ENCODE results near the gene TEDC1.

TEDC1 gene

GRCh38 chr14:105507247-105507646 lies 16.2 kb downstream of the TEDC1 start:
- no peak for TF ChIP-seq FOXM1 (IDR thresholded peaks at IDR 0.05; ENCODE audit: borderline replicate concordance, low read depth)
- no peak for TF ChIP-seq ZBTB7A (IDR thresholded peaks at IDR 0.05; ENCODE audit: low read depth)
- TF ChIP-seq, protein P1, sequence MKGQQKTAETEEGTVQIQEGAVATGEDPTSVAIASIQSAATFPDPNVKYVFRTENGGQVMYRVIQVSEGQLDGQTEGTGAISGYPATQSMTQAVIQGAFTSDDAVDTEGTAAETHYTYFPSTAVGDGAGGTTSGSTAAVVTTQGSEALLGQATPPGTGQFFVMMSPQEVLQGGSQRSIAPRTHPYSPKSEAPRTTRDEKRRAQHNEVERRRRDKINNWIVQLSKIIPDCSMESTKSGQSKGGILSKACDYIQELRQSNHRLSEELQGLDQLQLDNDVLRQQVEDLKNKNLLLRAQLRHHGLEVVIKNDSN (IDR thresholded peaks at IDR 0.05), result no peak
- no peak for TF ChIP-seq EGR1 (IDR thresholded peaks at IDR 0.05)
- no peak for TF ChIP-seq YY1 (IDR thresholded peaks at IDR 0.05; ENCODE audit: low read depth)
- TF ChIP-seq TEAD4 (IDR thresholded peaks at IDR 0.05), result no peak
- TF ChIP-seq RAD21 (IDR thresholded peaks at IDR 0.05; ENCODE audit: low read depth), result no peak
- no peak for TF ChIP-seq EP300 (IDR thresholded peaks at IDR 0.05; ENCODE audit: borderline replicate concordance)
- TF ChIP-seq MAX (IDR thresholded peaks at IDR 0.05), result no peak
- TF ChIP-seq TCF12 (IDR thresholded peaks at IDR 0.05; ENCODE audit: low read depth), result no peak
- TF ChIP-seq NFIC (IDR thresholded peaks at IDR 0.05), result no peak
- TF ChIP-seq CREB1 (IDR thresholded peaks at IDR 0.05; ENCODE audit: low read depth), result no peak

- no peak for TF ChIP-seq FOXM1 (IDR thresholded peaks at IDR 0.05; ENCODE audit: borderline replicate concordance, low read depth)
- TF ChIP-seq, protein P2, sequence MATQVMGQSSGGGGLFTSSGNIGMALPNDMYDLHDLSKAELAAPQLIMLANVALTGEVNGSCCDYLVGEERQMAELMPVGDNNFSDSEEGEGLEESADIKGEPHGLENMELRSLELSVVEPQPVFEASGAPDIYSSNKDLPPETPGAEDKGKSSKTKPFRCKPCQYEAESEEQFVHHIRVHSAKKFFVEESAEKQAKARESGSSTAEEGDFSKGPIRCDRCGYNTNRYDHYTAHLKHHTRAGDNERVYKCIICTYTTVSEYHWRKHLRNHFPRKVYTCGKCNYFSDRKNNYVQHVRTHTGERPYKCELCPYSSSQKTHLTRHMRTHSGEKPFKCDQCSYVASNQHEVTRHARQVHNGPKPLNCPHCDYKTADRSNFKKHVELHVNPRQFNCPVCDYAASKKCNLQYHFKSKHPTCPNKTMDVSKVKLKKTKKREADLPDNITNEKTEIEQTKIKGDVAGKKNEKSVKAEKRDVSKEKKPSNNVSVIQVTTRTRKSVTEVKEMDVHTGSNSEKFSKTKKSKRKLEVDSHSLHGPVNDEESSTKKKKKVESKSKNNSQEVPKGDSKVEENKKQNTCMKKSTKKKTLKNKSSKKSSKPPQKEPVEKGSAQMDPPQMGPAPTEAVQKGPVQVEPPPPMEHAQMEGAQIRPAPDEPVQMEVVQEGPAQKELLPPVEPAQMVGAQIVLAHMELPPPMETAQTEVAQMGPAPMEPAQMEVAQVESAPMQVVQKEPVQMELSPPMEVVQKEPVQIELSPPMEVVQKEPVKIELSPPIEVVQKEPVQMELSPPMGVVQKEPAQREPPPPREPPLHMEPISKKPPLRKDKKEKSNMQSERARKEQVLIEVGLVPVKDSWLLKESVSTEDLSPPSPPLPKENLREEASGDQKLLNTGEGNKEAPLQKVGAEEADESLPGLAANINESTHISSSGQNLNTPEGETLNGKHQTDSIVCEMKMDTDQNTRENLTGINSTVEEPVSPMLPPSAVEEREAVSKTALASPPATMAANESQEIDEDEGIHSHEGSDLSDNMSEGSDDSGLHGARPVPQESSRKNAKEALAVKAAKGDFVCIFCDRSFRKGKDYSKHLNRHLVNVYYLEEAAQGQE (IDR thresholded peaks at IDR 0.05; ENCODE audit: low read depth), result no peak
- no peak for TF ChIP-seq EGR1 (IDR thresholded peaks at IDR 0.05)
- TF ChIP-seq NFIC (IDR thresholded peaks at IDR 0.05), result no peak
- TF ChIP-seq TAF1 (IDR thresholded peaks at IDR 0.05; ENCODE audit: low read depth), result no peak
- TF ChIP-seq ZBTB7A (IDR thresholded peaks at IDR 0.05; ENCODE audit: low read depth), result no peak
- no peak for TF ChIP-seq EP300 (IDR thresholded peaks at IDR 0.05; ENCODE audit: borderline replicate concordance)
Observed at GRCh38 chr14:105508069-105508468, 17.0 kb downstream of the TEDC1 start.

DNA sequence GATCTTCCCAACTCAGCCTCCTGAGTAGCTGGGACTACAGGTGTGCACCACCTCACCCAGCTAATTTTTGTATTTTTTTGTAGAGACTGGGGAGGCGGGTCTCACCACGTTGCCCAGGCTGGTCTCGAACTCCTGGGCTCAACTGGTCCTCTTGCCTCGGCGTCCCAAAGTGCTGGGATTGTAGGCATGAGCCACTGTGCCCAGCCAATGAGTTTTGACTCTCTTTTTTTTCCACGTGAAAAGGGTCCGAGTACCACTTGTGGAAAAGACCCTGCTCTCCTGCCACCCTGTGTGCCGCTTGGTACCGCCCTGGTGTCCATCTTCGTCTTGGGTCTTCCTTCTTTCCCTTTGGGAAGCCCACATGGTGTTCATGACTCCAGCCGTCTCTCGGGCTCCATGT lies 17.6 kb downstream of the TEDC1 start:
- TF ChIP-seq FOXM1 (IDR thresholded peaks at IDR 0.05; ENCODE audit: borderline replicate concordance, low read depth) (no peak), RAD21 (IDR thresholded peaks at IDR 0.05; ENCODE audit: low read depth) (no peak), EGR1 (IDR thresholded peaks at IDR 0.05) (no peak), CREB1 (IDR thresholded peaks at IDR 0.05; ENCODE audit: low read depth) (no peak), EP300 (IDR thresholded peaks at IDR 0.05; ENCODE audit: borderline replicate concordance) (no peak), CEBPB (IDR thresholded peaks at IDR 0.05) (no peak), NFIC (IDR thresholded peaks at IDR 0.05) (no peak), TEAD4 (IDR thresholded peaks at IDR 0.05) (no peak), ZBTB7A (IDR thresholded peaks at IDR 0.05; ENCODE audit: low read depth) (no peak), TAF1 (IDR thresholded peaks at IDR 0.05; ENCODE audit: low read depth) (no peak)
- TF ChIP-seq, protein P2 (IDR thresholded peaks at IDR 0.05; ENCODE audit: low read depth), result no peak
- TF ChIP-seq, protein P1 (IDR thresholded peaks at IDR 0.05), result no peak

GRCh38 chr14:105517096-105517495 lies 26.1 kb downstream of the TEDC1 start:
- TF ChIP-seq EGR1 (IDR thresholded peaks at IDR 0.05), result no peak

GRCh38 chr14:105519946-105520698 lies 29.1 kb downstream of the TEDC1 start:
- TF ChIP-seq RAD21 (IDR thresholded peaks at IDR 0.05; ENCODE audit: low read depth), result no peak
- TF ChIP-seq, protein P1 (IDR thresholded peaks at IDR 0.05), result no peak
- no peak for TF ChIP-seq CEBPB (IDR thresholded peaks at IDR 0.05)
- no peak for TF ChIP-seq TAF1 (IDR thresholded peaks at IDR 0.05; ENCODE audit: low read depth)
- TF ChIP-seq EGR1 (IDR thresholded peaks at IDR 0.05), result no peak
- TF ChIP-seq CREB1 (IDR thresholded peaks at IDR 0.05; ENCODE audit: low read depth), result no peak
- no peak for TF ChIP-seq FOXM1 (IDR thresholded peaks at IDR 0.05; ENCODE audit: borderline replicate concordance, low read depth)
- no peak for TF ChIP-seq TCF12 (IDR thresholded peaks at IDR 0.05; ENCODE audit: low read depth)
- no peak for TF ChIP-seq MAX (IDR thresholded peaks at IDR 0.05)
- no peak for TF ChIP-seq EP300 (IDR thresholded peaks at IDR 0.05; ENCODE audit: borderline replicate concordance)

DNA sequence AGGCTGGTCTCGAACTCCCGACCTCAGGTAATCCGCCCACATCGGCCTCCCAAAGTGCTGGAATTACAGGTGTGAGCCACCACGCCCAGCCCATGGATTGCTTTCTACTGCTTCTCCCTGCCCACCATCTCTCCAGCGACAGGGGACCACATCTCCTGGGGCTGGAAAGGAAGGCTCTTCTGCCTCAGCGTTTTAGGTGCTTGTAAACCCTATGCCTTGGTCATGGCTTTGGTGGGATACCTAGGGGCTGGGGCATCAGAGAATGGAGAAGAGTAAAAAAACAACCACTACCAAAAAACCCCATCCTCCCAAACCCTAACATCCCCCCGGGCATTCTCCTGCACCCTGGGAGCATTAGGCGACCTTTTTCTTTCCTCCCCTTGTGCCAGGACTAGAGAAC lies 34.3 kb downstream of the TEDC1 start:
- TF ChIP-seq, protein P2 (IDR thresholded peaks at IDR 0.05; ENCODE audit: low read depth), result no peak
- no peak for TF ChIP-seq ZBTB7A (IDR thresholded peaks at IDR 0.05; ENCODE audit: low read depth)
- TF ChIP-seq NFIC (IDR thresholded peaks at IDR 0.05), result no peak
- TF ChIP-seq RAD21 (IDR thresholded peaks at IDR 0.05; ENCODE audit: low read depth), result no peak
- TF ChIP-seq EP300 (IDR thresholded peaks at IDR 0.05; ENCODE audit: borderline replicate concordance), result no peak
- no peak for TF ChIP-seq EGR1 (IDR thresholded peaks at IDR 0.05)
